HepG2 (cell line): ENCODE data around the gene LGALS1. TPM values are rescaled to one million over a fixed set of nuclear protein-coding genes. Genes with fewer than 3 reads are reported as not detected.

ENCODE experiments used
- ADNP ChIP-seq: sonication (generic); formaldehyde crosslinking; IDR thresholded peaks from 2 replicates; pipeline ENCODE4 v1.4.0; 2020; ENCODE audit warnings: missing genetic modification reagents
- HHEX ChIP-seq: IDR thresholded peaks from 2 replicates; pipeline ENCODE4 v1.6.1; 2016; ENCODE audit warnings: control low read depth
- IKZF4 ChIP-seq: sonication (generic); formaldehyde crosslinking; IDR thresholded peaks from 2 replicates; pipeline ENCODE4 v1.5.1; 2020; ENCODE audit warnings: borderline replicate concordance, mild to moderate bottlenecking, low read depth, missing genetic modification reagents; ENCODE audit errors: not compliant biosample characterization
- RAD21 ChIP-seq: fragments of 450-650 bp; formaldehyde crosslinking; IDR thresholded peaks from 2 replicates; pipeline ENCODE4 v1.5.0; 2020; ENCODE audit warnings: mild to moderate bottlenecking
- SATB2 ChIP-seq: sonication (generic); formaldehyde crosslinking; IDR thresholded peaks from 2 replicates; pipeline ENCODE4 v1.5.0; 2020; ENCODE audit warnings: missing genetic modification reagents
- TARDBP ChIP-seq: sonication (generic); formaldehyde crosslinking; IDR thresholded peaks from 2 replicates; pipeline ENCODE4 v1.8.0; 2022; ENCODE audit warnings: mild to moderate bottlenecking, missing genetic modification reagents
- ZC3H13 ChIP-seq: sonication (generic); formaldehyde crosslinking; IDR thresholded peaks from 2 replicates; pipeline ENCODE4 v1.8.1; 2023; ENCODE audit warnings: mild to moderate bottlenecking, missing genetic modification reagents, moderate library complexity
- ZNF646 ChIP-seq: sonication (generic); formaldehyde crosslinking; IDR thresholded peaks from 2 replicates; pipeline ENCODE4 v1.9.0; 2021; ENCODE audit warnings: mild to moderate bottlenecking, missing genetic modification reagents
- ZNF75D ChIP-seq: sonication (generic); formaldehyde crosslinking; IDR thresholded peaks from 2 replicates; pipeline ENCODE4 v1.8.1; 2023; ENCODE audit warnings: missing genetic modification reagents, mild to moderate bottlenecking, borderline replicate concordance
- ZSCAN5A ChIP-seq: sonication (generic); formaldehyde crosslinking; IDR thresholded peaks from 2 replicates; pipeline ENCODE4 v1.8.0; 2022; ENCODE audit warnings: mild to moderate bottlenecking, missing genetic modification reagents, borderline replicate concordance
- polyA plus RNA-seq, 8 experiments: library from polyadenylated mRNA; depleted of rRNA in 3 of 8; stranded (reverse) in 7 of 8; unstranded in 1 of 8; fragments of >200 nt; fragmentation: Illumina TruSeq in 4 of 8; extraction: Trizol in 4 of 8; gene quantifications; 2 replicates each; pipeline versions ENCODE4 v1.2.1 to v1.2.3, GENCODE V29; 2011 to 2016; ENCODE audit warnings: low read depth in 4 of 8, missing spikeins in 1 of 8, mixed read lengths in 1 of 8; ENCODE audit not compliant: insufficient read depth in 1 of 8
- total RNA-seq, 5 experiments: library from RNA; depleted of rRNA; stranded (reverse); fragments of >200 nt; fragmentation: Illumina TruSeq; extraction: Trizol; gene quantifications; 2 replicates each; pipeline ENCODE4 v1.2.3, GENCODE V29; 2016; ENCODE audit warnings: low read depth in 1 of 5
- TF ChIP-seq, protein P1 (sequence below): sonication (generic); formaldehyde crosslinking; IDR thresholded peaks from 2 replicates; pipeline ENCODE4 v1.9.0; 2022; ENCODE audit warnings: missing genetic modification reagents, mild to moderate bottlenecking, borderline replicate concordance
- TF ChIP-seq, protein P2 (sequence below): sonication (generic); formaldehyde crosslinking; IDR thresholded peaks from 2 replicates; pipeline ENCODE4 v1.4.0; 2020; ENCODE audit warnings: missing genetic modification reagents

LGALS1 gene
- total and polyA plus RNA-seq, 2 of the 13 experiments (the other 11 are each of a cell fraction or from before 2014, with no cell fraction given) = 103 to 858 TPM

DNA sequence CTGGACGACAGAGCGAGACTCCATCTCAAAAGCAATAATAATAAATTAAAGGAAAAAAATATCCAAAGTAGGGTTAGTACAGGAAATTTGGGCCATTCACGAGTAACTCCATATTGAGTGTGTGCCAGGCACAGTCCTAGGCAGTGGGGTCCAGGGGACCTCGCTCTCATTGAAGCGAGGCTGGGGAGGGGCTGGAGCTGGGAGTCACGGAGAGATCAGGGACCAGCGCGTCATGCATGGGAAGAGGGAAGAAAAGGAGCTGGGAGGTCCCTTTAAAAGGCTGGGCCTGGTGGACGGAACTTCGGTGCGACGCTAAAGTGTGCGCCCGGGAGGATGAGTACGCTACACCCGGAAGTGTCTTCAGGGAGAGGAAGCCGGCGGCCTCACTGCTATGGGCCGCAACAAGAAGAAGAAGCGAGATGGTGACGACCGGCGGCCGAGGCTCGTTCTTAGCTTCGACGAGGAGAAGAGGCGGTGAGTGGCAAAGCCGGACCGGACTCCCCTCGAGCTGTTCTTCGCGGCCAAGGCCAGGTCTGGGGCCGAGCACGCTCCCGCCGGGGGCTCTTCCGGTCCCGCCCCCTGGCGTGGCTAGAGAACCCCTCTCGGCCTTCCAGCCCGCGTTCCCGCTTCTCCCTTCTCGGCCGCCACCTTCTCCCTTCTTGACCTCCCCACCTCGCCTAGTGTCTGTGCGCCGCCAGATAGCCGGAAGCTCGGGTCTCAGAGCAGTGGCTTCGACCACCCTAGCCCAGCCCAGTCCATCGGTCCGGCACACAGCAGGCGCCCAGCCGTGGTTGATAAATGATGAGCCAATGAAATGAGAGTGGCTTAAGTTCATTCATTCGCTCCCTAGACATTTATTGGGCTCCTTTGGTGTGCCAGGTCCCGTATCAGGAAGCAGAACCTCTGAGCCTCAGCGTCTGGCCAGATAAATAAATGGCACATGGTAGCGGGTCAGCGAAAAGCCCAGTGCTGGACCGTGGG, 10.9 kb downstream of the LGALS1 start, which contains the start of gene NOL12 (continued):
- TF ChIP-seq IKZF4 (no peak), ZC3H13 (no peak), RAD21 (peak; percentile 34), HHEX (CRISPR knock-in tag) (no peak), ZSCAN5A (0 out of 2 replicates have a peak, but pooled peaks have one; percentile 15), TARDBP (CRISPR knock-in tag) (peak; percentile 81), SATB2 (CRISPR knock-in tag) (no peak), ZNF75D (no peak), ADNP (no peak), ZNF646 (CRISPR knock-in tag) (no peak)
- TF ChIP-seq, protein P1, sequence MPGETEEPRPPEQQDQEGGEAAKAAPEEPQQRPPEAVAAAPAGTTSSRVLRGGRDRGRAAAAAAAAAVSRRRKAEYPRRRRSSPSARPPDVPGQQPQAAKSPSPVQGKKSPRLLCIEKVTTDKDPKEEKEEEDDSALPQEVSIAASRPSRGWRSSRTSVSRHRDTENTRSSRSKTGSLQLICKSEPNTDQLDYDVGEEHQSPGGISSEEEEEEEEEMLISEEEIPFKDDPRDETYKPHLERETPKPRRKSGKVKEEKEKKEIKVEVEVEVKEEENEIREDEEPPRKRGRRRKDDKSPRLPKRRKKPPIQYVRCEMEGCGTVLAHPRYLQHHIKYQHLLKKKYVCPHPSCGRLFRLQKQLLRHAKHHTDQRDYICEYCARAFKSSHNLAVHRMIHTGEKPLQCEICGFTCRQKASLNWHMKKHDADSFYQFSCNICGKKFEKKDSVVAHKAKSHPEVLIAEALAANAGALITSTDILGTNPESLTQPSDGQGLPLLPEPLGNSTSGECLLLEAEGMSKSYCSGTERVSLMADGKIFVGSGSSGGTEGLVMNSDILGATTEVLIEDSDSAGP (CRISPR knock-in tag) = peak; percentile 100
- TF ChIP-seq, protein P2, sequence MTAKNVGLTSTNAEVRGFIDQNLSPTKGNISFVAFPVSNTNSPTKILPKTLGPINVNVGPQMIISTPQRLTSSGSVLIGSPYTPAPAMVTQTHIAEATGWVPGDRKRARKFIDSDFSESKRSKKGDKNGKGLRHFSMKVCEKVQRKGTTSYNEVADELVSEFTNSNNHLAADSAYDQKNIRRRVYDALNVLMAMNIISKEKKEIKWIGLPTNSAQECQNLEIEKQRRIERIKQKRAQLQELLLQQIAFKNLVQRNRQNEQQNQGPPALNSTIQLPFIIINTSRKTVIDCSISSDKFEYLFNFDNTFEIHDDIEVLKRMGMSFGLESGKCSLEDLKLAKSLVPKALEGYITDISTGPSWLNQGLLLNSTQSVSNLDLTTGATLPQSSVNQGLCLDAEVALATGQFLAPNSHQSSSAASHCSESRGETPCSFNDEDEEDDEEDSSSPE (CRISPR knock-in tag) = peak; percentile 73
